GM18907 (cell line): ENCODE measurements around the gene GPR101.

ENCODE experiments used
- ATAC-seq: cut with Tn5 transposase; IDR thresholded peaks from one replicate; pipeline ENCODE4 v1.9.1; 2021; ENCODE audit warnings: mild to moderate bottlenecking, moderate library complexity; ENCODE audit not compliant: unreplicated experiment

The GPR101 gene, protein sequence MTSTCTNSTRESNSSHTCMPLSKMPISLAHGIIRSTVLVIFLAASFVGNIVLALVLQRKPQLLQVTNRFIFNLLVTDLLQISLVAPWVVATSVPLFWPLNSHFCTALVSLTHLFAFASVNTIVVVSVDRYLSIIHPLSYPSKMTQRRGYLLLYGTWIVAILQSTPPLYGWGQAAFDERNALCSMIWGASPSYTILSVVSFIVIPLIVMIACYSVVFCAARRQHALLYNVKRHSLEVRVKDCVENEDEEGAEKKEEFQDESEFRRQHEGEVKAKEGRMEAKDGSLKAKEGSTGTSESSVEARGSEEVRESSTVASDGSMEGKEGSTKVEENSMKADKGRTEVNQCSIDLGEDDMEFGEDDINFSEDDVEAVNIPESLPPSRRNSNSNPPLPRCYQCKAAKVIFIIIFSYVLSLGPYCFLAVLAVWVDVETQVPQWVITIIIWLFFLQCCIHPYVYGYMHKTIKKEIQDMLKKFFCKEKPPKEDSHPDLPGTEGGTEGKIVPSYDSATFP

DNA sequence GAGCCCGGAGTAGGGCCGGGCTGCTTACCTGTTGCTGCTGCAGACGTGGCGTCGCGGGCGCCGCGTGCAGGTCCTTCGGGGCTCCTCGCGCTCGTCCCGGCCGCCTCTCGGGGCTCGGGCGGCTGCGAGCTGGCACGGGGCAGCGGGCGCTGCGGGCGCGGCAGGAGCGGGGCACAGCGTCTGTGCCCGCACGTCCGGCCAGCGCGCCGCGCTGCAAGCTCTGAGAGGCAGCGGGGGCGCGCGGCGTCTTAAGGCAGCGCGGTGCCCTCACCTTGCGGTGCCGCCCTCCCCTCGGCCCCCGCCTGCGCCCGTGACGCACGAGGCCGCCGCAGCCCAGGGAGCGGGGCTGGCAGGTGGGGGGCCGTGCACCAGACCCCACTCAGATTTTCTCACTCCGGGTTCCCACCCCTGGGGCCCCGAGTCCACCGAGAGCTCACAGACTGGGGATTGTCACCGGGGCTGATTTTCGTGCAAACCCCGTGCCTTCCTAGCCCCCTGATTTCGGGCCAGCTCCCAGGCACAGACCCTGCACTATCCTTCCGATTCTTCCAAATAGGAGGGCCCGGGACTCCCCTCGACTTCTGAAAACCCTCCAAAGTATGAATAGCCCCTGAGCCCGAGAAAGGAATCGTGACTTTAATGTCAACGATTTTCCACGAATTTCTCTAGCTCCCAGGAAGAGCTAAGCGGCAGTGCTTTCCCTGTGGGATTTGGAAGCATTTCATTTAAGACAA is at the start of gene GPR101:
GPR101 (minus strand) TSS at position 222 of the 734 bp plus-strand sequence. CDS start 2,321 bp downstream, outside the sequence.
- ATAC-seq: no peak

DNA sequence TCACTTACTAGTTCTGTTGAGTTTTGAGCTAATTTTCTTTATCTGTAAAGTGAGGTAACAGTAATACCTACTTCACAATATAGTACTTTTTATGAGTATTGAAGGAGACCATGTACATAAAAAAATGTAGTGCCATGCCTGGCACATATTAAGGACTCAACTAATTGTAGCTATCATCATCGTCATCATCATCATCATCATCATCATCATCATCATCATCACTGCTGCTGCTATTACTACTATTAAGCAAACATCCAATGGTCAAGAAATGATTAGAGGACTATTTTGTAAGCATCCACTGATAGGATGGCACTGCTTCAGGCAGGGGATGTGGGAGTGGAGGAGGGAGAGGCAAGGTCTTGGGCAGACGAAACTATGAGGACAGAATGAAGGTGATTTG is 47.4 kb upstream of the GPR101 start:
- ATAC-seq: no peak

DNA sequence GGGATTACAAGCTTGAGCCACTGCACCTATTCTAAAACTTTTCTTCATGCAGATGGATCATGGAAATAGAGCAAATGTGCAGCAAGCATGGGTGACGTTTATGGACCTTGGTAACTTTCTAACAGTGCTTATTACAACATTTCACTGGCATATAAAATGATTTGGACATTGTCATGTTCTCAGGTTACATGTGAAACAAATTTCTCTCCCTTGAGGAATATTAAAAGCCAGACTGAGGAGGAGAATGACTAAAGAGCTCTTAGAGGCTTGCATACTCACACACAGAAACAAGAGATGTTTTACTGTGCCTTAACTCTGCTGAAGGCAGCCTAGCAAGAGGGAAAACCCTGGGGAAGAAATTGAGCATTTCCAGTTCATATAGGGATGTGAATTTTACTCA is 38.6 kb upstream of the GPR101 start:
- ATAC-seq: no peak

DNA sequence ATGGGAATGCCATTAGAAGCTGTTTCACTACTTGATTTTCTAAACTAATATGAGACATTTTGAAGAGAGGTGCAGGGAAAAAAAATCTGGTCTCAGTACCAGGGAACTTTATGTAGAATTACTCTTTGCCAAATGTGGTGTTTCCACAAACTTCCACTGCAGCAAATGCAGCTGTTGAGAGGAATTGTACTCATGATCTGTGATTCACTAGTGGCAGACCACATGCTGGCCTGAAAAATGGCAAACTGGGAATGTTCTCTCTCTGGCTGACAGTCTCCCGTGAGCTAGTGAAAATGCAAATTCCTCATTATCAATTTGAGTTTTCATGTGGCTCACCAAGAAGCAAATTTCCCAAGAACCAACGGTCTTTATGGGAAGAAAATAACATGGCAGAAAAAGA is 37.8 kb upstream of the GPR101 start:
- no peak for ATAC-seq

DNA sequence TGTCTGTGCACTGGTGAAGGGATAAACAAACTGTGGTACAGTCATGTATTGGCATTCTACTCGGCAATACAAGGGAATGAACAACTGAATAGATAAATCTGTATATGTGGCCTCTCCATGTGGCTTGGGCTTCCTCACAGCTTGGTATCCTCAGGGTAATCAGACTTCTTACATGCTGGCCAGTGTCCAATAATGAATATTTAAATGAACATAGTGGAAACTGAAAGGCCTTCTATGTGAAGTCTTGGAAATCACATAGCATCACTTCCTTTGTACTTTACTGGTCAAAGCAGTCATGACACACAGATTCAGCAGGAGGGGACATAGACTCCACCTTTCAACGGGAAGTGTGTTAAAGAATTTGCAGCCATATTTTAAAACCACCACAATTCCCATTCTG is 33.4 kb upstream of the GPR101 start:
- ATAC-seq: no peak

DNA sequence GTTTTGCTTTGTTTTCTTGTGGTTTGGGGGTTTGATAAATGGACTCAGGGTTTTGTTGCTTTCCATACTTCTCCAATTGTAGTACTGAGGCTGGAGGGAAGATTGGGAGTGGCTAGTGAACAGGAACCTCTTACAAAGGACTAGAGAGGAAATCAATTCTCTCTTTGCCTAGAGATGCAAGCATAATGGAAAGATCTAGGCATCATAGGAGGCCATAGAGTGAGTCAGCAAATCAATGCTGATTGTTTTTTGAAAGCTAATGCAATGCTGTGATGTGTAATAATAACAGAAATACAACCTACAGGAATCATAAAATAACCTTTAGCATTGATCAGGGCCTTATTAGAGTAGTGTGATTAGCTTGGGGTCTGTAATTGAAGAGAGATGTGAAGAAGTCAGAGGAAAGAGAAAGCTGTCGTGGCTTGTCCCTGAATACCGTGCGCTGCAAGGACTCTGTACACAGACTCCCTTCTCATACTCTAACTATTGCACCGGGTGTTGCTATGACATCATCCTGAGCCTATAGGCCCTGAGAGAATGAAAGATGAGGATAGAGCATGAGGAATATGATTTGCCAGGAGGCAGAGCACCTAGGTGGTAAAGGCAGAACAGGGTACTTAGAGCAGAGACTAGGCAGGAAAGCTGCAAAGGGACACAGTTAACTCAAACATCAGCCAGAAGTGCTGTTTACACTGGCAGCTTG is 29.3 kb upstream of the GPR101 start:
- no peak for ATAC-seq

DNA sequence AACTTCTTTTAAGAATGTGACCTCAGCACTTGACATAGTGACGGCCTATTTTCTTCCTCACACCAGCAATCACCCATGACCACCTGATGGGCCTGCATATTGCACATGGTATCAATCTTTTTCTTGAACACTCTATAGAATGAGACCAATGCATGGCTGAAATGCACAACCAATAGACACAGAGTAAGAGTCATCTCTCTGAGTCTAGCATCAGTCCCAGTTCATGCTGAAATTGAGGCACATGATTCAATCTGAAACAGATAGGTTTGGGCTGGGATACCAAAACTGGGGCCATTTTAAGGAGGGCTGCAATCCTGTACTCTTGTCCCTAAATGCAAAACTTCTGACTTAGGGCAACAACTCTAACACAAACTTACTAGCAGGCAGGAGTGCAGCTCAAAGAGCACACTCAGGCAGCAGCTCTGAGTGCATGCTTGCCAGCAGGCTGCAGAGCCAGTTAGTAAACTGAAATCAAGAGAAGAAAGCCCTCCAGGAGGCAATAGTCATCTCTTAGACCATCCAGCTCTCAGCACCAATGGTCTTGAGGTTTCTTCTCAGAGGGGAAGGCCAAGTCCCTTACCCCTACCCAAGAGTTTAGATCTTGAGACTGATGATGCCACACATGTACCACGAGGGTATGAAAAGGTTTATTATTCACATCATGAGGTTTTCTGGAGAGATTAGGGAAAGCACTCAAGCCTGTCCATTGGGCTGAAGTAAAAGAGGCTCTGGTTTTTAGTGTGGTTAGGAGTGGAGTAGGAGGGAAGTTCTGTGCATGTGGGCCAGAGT is 24.7 kb upstream of the GPR101 start:
- ATAC-seq: peak; percentile 71

DNA sequence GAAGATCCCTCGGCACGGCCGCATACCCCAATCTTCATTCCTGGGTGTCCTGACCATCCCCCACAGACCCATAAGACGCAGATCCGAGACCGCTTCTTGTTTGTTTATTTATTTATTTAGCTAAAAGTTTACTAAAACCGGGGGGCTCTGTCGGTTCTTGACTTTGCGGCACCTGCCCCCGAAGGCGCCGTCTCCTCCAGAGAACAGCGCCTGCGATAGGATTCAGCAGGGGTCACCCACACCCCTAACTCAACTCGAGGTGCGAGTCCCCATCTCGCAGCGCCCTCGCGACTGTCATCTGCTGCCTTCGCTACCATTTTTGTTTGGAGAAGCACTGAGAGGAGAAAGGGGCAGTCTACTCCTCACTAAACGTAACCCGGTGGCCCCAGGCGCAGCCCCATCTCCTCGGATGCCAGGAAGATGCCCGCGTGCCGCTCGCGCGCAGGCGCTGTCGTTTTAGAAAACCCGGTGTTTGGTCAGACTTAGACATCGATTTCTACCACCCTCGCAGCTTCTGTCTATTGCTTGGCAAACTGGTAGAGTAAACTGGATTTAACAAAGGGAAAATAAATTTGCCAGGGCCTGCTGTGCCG is 18.9 kb upstream of the GPR101 start:
- peak; percentile 26 for ATAC-seq

DNA sequence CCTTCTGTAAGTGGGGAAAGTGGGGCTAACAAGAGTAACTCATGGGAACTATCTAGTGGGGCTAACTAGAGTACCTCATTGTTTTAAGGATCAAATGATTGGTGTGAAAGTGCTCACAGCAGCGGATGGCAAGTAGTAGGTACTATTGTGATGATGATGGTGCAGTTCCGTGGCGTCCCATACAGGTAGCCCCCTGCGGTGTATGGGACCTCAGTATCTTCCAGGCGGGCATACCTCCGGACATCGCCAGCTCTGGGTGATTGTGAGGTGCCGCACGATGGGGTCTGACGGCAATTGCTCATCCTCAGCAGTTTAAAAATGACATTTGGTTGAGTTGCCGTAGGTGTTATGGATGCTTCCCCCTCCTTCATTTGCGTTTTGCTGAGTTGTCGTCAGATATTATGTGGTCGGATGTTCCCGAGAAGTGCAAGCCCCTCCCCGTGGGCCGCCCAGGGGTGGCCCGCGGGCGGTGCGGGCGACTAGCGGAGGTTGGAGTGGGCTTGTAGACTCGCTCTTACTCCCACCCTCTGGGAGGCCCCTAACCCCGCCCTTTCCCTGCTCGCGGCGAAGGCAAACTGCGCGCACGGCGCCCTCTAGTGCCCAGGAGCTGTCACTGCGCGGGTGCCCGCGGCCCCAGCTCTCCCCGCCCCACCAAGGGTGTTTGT is 18.3 kb upstream of the GPR101 start:
- peak; percentile 98 for ATAC-seq

DNA sequence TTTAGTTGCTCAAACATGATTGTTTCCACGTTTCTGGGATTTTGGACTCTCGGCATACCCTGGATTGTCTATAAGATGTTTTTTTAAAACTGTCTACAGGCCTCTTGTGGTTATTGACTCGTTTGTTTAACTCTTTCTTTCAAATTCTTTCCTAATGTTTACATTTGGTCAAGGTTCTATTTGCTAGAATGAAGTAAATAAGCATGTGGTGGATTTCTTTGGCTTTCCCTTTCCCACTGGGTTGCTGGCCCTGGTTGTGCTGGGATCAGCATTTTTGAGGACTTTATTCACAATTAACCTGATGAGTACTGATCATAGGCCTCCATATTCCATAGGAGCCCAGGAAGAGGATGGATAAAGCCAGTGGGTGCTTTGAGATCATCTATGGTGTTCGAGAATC is 11.1 kb upstream of the GPR101 start:
- ATAC-seq: no peak

DNA sequence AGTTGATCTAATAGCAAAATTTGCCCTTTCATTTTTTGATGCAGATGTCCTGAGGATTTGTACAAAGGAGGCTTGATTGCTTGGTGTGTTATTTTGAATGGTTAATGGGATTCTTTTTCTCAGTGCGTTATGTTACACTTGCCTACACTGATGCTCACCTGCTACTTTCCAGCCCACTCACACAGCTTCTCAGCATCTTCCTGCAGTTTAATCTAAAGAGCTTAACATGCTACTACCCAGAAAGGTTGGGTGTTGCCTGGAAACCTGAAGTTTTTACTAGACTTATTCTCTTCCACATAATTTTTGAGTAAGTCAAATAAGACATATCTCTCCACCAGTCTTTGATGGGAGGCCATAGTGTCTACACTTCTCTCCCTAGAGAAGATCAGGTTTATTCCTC is 9.9 kb upstream of the GPR101 start:
- ATAC-seq: no peak

DNA sequence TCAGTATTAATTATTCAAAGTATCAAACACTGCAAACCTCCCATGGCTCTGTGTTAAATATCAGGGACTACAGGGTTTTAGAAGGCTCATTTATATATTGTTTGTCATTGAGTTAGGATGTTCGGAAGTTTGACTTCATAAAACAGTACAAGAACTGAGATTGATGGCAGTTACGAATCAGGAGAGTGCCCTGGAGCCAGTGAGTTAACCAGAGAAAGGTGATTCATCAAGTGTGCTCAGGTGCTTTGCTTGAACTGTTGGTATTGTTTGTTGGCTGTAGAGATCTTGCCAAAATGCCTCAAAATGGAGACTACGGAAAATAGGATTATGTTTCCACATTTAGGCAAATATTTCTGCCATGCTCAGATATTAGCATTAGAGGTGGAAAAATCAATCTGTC is 7.5 kb upstream of the GPR101 start:
- ATAC-seq: no peak

DNA sequence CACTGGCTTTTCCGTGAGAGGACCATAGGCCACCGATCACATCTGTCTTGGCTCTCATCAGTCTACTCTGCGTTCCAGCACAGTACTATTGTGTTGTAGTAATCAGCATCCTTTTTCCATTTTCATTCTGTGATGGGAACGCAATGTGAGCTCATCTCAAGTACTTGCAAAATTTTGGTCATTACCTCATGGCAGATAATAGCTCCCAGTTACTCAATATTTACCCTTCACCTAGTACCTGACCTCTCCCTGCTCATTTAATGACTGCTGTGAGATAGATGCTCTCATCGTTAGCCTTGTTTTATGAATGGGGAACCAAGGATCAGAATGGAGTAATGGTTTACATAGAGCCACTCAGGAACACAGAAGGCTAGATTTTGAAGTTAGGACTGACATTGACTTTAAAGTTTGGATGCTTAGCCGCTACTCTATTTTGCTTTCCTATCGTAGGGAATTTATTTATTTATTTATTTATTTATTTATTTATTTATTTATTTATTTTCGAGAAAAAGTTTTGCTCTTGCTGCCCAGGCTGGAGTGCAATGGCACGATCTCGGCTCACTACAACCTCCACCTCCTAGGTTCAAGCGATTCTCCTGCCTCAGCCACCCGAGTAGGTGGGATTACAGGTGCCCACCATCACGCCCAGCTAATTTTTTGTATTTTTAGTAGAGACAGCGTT is 6.5 kb upstream of the GPR101 start:
- no peak for ATAC-seq

DNA sequence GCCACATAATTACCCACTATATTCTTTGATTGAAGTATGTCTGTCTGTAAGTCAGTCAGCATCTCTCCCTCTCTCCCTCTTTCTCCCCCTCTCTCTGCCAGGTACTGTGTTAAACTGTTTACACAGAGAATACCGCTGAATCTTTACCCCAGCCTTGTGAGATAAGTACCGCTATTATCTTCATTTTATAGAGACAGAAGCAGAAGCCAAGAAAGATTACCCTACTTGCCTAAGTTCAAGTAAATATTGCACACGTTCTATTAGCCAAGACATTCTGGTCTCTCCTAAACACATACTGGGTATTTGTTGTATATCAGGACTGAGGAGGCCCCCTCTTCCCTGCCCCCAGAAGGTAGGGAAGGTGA is 695 bp upstream of the GPR101 start:
- no peak for ATAC-seq

DNA sequence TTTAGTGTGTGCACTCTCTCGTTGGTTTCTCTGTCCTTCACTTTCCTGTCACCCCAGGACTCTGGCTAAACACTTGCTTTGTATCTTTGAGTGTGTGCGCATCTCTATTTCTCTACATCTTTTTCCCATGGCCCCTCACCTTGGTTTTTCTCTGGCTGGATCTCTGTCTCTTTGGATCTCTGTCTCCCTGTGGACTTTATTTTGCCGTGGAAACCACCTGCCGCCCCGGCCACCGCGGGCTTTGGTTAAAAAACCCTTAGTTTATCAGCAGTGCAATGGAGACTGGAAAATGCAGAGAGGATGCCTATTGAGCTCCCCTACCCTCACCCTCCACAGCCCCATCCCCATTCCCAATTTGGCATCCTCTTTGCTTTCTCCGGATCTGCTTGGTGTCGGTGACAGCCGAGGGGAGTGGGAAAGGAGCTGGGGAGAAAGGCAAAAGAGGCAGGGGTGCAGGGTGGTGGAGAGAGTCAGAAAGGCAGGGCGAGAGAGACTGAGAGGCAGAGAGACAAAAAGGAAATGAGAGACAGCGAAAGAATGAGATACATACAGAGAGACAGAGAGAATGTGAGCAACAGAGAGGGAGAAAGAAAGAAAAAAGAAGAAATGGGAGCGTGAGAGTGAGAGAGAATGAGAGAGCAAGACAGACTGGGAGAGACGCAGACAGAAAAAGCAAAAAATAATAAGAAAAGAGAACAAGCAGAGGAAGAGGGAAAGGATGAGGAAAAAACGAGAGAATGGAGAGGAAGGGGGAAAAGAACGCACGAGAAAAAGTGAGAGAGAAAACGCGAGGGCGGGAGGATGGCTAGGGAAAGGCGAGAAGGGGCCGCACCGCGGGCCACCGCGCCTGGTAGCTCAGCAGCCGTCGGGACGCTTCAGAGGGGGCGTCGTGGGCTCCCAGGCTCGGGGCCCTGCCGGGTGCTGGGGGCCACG is 688 bp downstream of the GPR101 start:
- no peak for ATAC-seq

DNA sequence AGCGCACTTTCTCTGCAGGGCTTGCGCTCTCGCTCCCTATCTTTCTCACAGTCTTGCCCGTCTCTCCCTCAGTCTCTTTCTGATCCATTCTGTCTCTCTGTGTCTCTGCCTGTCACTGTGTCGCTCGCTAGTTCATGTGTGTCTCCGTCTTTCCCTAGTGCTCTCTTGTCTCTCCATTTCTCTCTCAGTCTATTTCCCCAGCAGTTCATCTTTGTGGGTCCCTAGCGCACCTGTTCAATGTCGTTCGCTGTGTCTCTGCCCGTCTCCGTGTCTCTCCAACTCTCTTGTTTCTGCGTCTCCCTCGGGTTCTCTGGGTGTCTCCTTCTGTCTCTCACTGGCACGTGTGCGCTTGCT is 1.5 kb downstream of the GPR101 start:
- peak; percentile 23 for ATAC-seq

DNA sequence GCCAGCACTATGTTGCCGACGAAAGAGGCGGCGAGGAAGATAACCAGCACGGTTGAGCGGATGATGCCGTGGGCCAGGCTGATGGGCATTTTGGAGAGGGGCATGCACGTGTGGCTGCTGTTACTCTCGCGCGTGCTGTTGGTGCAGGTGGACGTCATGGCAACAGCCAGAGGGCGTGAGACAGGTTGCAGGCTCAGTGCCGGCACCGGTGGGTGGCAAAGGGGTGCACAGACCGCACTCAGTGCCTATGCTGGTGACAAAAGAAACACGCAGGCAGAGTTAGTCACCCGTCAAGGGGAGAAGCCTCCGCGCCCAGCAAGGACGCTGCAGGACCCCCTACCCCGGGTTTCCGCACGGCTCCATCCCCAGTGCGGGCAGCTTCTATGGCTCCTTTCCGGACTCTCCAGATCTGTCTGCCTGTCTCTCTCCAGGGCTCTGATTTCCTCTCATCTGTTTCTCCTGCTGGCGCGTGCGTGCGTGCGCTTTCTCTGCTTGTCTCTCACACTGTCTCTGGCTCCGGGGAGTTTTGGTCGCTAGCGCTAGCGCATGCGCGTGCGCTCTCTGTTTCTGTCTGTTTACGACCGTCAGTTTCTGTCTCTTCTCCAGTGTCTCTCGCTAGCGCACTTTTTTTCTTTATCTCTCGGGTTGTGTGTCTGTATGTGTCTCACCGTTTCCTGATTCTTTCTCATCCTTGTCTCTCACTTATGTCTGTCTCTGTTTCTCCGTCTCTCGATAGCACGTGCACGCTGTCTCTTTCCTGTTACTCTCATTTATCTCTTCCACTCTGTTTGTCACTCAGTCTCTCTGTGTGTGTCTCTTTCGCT is 2.1 kb downstream of the GPR101 start:
- peak; percentile 82 for ATAC-seq
